H9 (cell line): ENCODE results near the gene USP12. TPM values are rescaled to one million over a fixed set of nuclear protein-coding genes. Genes with fewer than 3 reads are reported as not detected.

Experiments used
- DNase-seq: peaks from one replicate; pipeline ENCODE4 v3.0.0-alpha.2; 2017
- H2AFZ ChIP-seq: one replicate; pipeline ENCODE4 v1.6.1; 2013; ENCODE audit warnings: mild to moderate bottlenecking, low read length, control low read depth, moderate library complexity
- H2AK5ac ChIP-seq: 2 replicates; pipeline ENCODE4 v1.6.1; 2013; ENCODE audit warnings: low read length, control low read depth, mixed read lengths; ENCODE audit not compliant: insufficient read length
- H2BK120ac ChIP-seq: one replicate; pipeline ENCODE4 v1.6.1; 2013; ENCODE audit warnings: low read depth, mild to moderate bottlenecking, low read length, control low read depth, inconsistent platforms; ENCODE audit not compliant: poor library complexity, severe bottlenecking
- H2BK12ac ChIP-seq: 2 replicates; pipeline ENCODE4 v1.6.1; 2013; ENCODE audit warnings: low read length, control low read depth, mixed read lengths, low read depth; ENCODE audit not compliant: insufficient read length
- H2BK15ac ChIP-seq: 2 replicates; pipeline ENCODE4 v1.6.1; 2013; ENCODE audit warnings: low read depth, low read length, control low read depth
- H2BK20ac ChIP-seq: one replicate; pipeline ENCODE4 v1.6.1; 2013; ENCODE audit warnings: low read depth, mild to moderate bottlenecking, low read length, control low read depth, inconsistent platforms; ENCODE audit not compliant: poor library complexity, severe bottlenecking
- H2BK5ac ChIP-seq: 2 replicates; pipeline ENCODE4 v1.6.1; 2013; ENCODE audit warnings: low read length, control low read depth, mixed read lengths; ENCODE audit not compliant: insufficient read length
- H3K14ac ChIP-seq: 2 replicates; pipeline ENCODE4 v1.6.1; 2013; ENCODE audit warnings: low read length, control low read depth; ENCODE audit not compliant: insufficient read depth
- H3K18ac ChIP-seq: 2 replicates; pipeline ENCODE4 v1.6.1; 2013; ENCODE audit warnings: low read depth, mild to moderate bottlenecking, mixed read lengths, low read length, control low read depth; ENCODE audit not compliant: insufficient read length
- H3K23ac ChIP-seq: 2 replicates; pipeline ENCODE4 v1.6.1; 2013; ENCODE audit warnings: low read length, control low read depth, mixed read lengths, low read depth; ENCODE audit not compliant: insufficient read length
- H3K23me2 ChIP-seq: 2 replicates; pipeline ENCODE4 v1.6.1; 2013; ENCODE audit warnings: low read depth, mild to moderate bottlenecking, mixed read lengths, low read length, control low read depth; ENCODE audit not compliant: insufficient read length, poor library complexity, severe bottlenecking
- H3K27ac ChIP-seq: 2 replicates; pipeline ENCODE4 v1.5.1; 2013; ENCODE audit warnings: low read length, control low read depth, mixed read lengths, low read depth; ENCODE audit not compliant: insufficient read length
- H3K27me3 ChIP-seq: 2 replicates; pipeline ENCODE4 v1.6.1; 2013; ENCODE audit warnings: low read length, control low read depth, inconsistent platforms; ENCODE audit not compliant: insufficient read depth
- H3K4ac ChIP-seq: 2 replicates; pipeline ENCODE4 v1.6.1; 2013; ENCODE audit warnings: low read depth, mild to moderate bottlenecking, control low read depth, inconsistent platforms, low read length, moderate library complexity
- H3K4me1 ChIP-seq: 2 replicates; pipeline ENCODE4 v1.6.1; 2013; ENCODE audit warnings: low read length, control low read depth, inconsistent platforms; ENCODE audit not compliant: insufficient read depth
- H3K4me2 ChIP-seq: 2 replicates; pipeline ENCODE4 v1.6.1; 2013; ENCODE audit warnings: low read length, control low read depth, mixed read lengths; ENCODE audit not compliant: insufficient read length, insufficient read depth
- H3K56ac ChIP-seq: 2 replicates; pipeline ENCODE4 v1.6.1; 2013; ENCODE audit warnings: low read depth, mild to moderate bottlenecking, mixed read lengths, low read length, control low read depth; ENCODE audit not compliant: insufficient read length
- H3K79me1 ChIP-seq: 2 replicates; pipeline ENCODE4 v1.6.1; 2013; ENCODE audit warnings: low read depth, mild to moderate bottlenecking, moderate library complexity, low read length, control low read depth, inconsistent platforms; ENCODE audit not compliant: insufficient read depth, poor library complexity, severe bottlenecking
- H3K79me2 ChIP-seq: 2 replicates; pipeline ENCODE4 v1.6.1; 2013; ENCODE audit warnings: low read length, control low read depth, inconsistent platforms; ENCODE audit not compliant: insufficient read depth
- H3K9ac ChIP-seq: 2 replicates; pipeline ENCODE4 v1.6.1; 2013; ENCODE audit warnings: low read length, control low read depth, mixed read lengths; ENCODE audit not compliant: insufficient read length; ENCODE audit errors: extremely low read depth
- H3K9me3 ChIP-seq: one replicate; pipeline ENCODE4 v1.6.1; 2013; ENCODE audit warnings: low read depth, low read length, inconsistent platforms; ENCODE audit not compliant: control insufficient read depth
- H3T11ph ChIP-seq: one replicate; pipeline ENCODE4 v1.6.1; 2013; ENCODE audit warnings: mild to moderate bottlenecking, low read length, control low read depth, inconsistent platforms
- H4K20me1 ChIP-seq: one replicate; pipeline ENCODE4 v1.6.1; 2013; ENCODE audit not compliant: control insufficient read depth, insufficient read length, insufficient read depth
- H4K5ac ChIP-seq: 2 replicates; pipeline ENCODE4 v1.6.1; 2013; ENCODE audit warnings: low read depth, mild to moderate bottlenecking, mixed read lengths, low read length, control low read depth; ENCODE audit not compliant: insufficient read length
- H4K8ac ChIP-seq: replicated peaks from 2 replicates; pipeline ENCODE4 v1.6.1; 2013; ENCODE audit warnings: low read length, control low read depth, mixed read lengths, low read depth; ENCODE audit not compliant: insufficient read length
- H4K91ac ChIP-seq: 2 replicates; pipeline ENCODE4 v1.6.1; 2013; ENCODE audit warnings: low read depth, mild to moderate bottlenecking, moderate library complexity, mixed read lengths, low read length, control low read depth; ENCODE audit not compliant: insufficient read length
- H3K27ac Mint-ChIP-seq, 3 experiments: 2 replicates in 2 of 3; 3 replicates in 1 of 3; pipeline ENCODE4 v1.8.0; 2020 to 2021; ENCODE audit warnings: mixed read lengths in 3 of 3, mild to moderate bottlenecking in 1 of 3, moderate library complexity in 1 of 3
- H3K27me3 Mint-ChIP-seq: 2 replicates; pipeline ENCODE4 v1.8.0; 2021; ENCODE audit warnings: low read depth, mild to moderate bottlenecking, moderate library complexity, mixed read lengths
- H3K36me3 Mint-ChIP-seq, 3 experiments: 2 replicates in 2 of 3; 3 replicates in 1 of 3; pipeline ENCODE4 v1.8.0; 2020 to 2021; ENCODE audit warnings: low read depth in 3 of 3, mixed read lengths in 3 of 3; ENCODE audit not compliant: insufficient read depth in 1 of 3
- H3K4me1 Mint-ChIP-seq, 2 experiments: 2 replicates each; pipeline ENCODE4 v1.8.0; 2020; ENCODE audit warnings: mixed read lengths in 2 of 2
- H3K4me3 Mint-ChIP-seq, 2 experiments: 2 replicates in 1 of 2; 3 replicates in 1 of 2; pipeline ENCODE4 v1.8.0; 2020 to 2021; ENCODE audit warnings: mild to moderate bottlenecking in 2 of 2, mixed read lengths in 2 of 2, moderate library complexity in 1 of 2
- H3K9me3 Mint-ChIP-seq, 2 experiments: 2 replicates in 1 of 2; 3 replicates in 1 of 2; pipeline ENCODE4 v1.8.0; 2020; ENCODE audit warnings: mild to moderate bottlenecking in 2 of 2, mixed read lengths in 2 of 2, moderate library complexity in 1 of 2
- WGBS: extraction: QIAGEN DNeasy Blood & Tissue Kit; methylation state at CpG from one replicate; pipeline ENCODE4 v1.1.7; 2013; ENCODE audit warnings: missing lambda C conversion rate, low lambda C conversion rate, mixed read lengths; ENCODE audit not compliant: insufficient read length; ENCODE audit errors: extremely low coverage; 5-methylcytosine and 5-hydroxymethylcytosine counted together
- total RNA-seq: library from RNA; stranded (reverse); gene quantifications from 2 replicates; pipeline ENCODE4 v1.2.1, GENCODE V29; 2021
- TF ChIP-seq, protein P1 (sequence below): fragments of 200-600 bp; sonication (generic); conservative IDR thresholded peaks from 3 replicates; pipeline ENCODE4 v1.8.0; 2021; ENCODE audit warnings: antibody characterized with exemption, mild to moderate bottlenecking

The USP12 gene
- total RNA-seq, 1 experiment from 2014 or later = 24.8 TPM

DNA sequence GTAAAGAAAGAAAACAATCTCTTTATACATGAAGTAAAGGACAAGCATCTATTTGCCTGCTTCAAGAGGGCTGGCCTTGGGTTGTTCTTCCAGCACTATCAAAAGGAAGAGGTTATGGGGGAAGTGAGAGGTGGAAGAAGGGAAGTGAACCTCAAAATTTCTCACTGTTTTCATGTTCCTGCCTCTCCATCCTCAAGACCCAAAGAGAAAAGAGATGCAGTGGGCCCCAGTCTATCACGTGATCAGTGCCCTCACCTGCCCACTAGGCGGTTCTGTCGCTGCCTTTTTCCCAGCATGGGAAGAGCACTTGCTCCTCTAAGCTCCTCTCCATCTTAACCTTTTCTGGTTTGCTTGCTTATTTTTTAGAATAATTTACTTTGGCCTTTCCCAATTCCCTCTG, 6.2 kb upstream of the USP12 start:
- H2BK15ac ChIP-seq = no peak overlapping the region
- H3K23me2 ChIP-seq = no peaks in the 10 kb centered on the region
- TF ChIP-seq, protein P1, sequence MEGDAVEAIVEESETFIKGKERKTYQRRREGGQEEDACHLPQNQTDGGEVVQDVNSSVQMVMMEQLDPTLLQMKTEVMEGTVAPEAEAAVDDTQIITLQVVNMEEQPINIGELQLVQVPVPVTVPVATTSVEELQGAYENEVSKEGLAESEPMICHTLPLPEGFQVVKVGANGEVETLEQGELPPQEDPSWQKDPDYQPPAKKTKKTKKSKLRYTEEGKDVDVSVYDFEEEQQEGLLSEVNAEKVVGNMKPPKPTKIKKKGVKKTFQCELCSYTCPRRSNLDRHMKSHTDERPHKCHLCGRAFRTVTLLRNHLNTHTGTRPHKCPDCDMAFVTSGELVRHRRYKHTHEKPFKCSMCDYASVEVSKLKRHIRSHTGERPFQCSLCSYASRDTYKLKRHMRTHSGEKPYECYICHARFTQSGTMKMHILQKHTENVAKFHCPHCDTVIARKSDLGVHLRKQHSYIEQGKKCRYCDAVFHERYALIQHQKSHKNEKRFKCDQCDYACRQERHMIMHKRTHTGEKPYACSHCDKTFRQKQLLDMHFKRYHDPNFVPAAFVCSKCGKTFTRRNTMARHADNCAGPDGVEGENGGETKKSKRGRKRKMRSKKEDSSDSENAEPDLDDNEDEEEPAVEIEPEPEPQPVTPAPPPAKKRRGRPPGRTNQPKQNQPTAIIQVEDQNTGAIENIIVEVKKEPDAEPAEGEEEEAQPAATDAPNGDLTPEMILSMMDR = peak; percentile 62
- no peak overlapping the region for H3T11ph ChIP-seq
- H3K4me1 ChIP-seq = no peaks in the 10 kb centered on the region; the same call in 1 of the 2 replicates
- no peaks in the 10 kb centered on the region for H3K79me2 ChIP-seq
- no peak overlapping the region; a peak in 1 of 5 replicates for H3K4me3 Mint-ChIP-seq
- H3K27ac ChIP-seq = no peak overlapping the region
- no CpG with 5 or more reads among the region's 3 CpGs for WGBS
- no peak overlapping the region for H2BK20ac ChIP-seq
- H4K5ac ChIP-seq = no peak overlapping the region
- no peak overlapping the region for H3K23ac ChIP-seq
- H3K9ac ChIP-seq = no peak overlapping the region
- no peak overlapping the region for H3K56ac ChIP-seq
- no peak overlapping the region for H3K27ac Mint-ChIP-seq
- H3K79me1 ChIP-seq = no peaks in the 10 kb centered on the region
- no peak overlapping the region for H2BK120ac ChIP-seq
- no peaks in the 10 kb centered on the region for H3K27me3 ChIP-seq
- peak overlapping the region; percentile 96 for H2AFZ ChIP-seq
- no peak overlapping the region for H3K4me2 ChIP-seq
- H3K4me1 Mint-ChIP-seq = peaks cover 11 to 12% of the 10 kb centered on the region in 2 experiments
- no peaks in the 10 kb centered on the region for H3K36me3 Mint-ChIP-seq
- no peak overlapping the region for H2AK5ac ChIP-seq
- no peak overlapping the region for H3K14ac ChIP-seq
- no peak overlapping the region for H4K91ac ChIP-seq
- no peaks in the 10 kb centered on the region for H3K9me3 Mint-ChIP-seq
- H4K8ac ChIP-seq = no peak overlapping the region
- no peak overlapping the region for H2BK12ac ChIP-seq
- H3K27me3 Mint-ChIP-seq = peaks cover 1% of the 10 kb centered on the region; the same call in 1 of the 2 replicates
- peak; percentile 81 for DNase-seq
- H2BK5ac ChIP-seq = no peak overlapping the region
- no peaks in the 10 kb centered on the region for H4K20me1 ChIP-seq
- no peaks in the 10 kb centered on the region for H3K9me3 ChIP-seq
- H3K4ac ChIP-seq = no peak overlapping the region
- no peak overlapping the region for H3K18ac ChIP-seq
